WERI-Rb-1 (cell line): ENCODE results near the gene RBM39.

Source experiments
- DNase-seq: peaks from one replicate; pipeline ENCODE4 v3.0.0-alpha.2; 2020
- H3K27ac ChIP-seq: fragments of 250-450 bp; sonication (Bioruptor Pico); 2 replicates; pipeline ENCODE4 v1.5.1; 2020; ENCODE audit warnings: mild to moderate bottlenecking, moderate library complexity
- H3K27me3 ChIP-seq: fragments of 250-450 bp; sonication (Bioruptor Pico); 2 replicates; pipeline ENCODE4 v1.5.1; 2021; ENCODE audit warnings: mild to moderate bottlenecking, low read depth, moderate library complexity; ENCODE audit not compliant: insufficient read depth, severe bottlenecking
- H3K36me3 ChIP-seq: fragments of 250-450 bp; sonication (Bioruptor Pico); 2 replicates; pipeline ENCODE4 v1.5.1; 2020; ENCODE audit warnings: mild to moderate bottlenecking, moderate library complexity
- H3K4me3 ChIP-seq: 2 replicates; pipeline ENCODE4 v1.5.1; 2011; ENCODE audit warnings: low read depth, mild to moderate bottlenecking, control low read depth, low read length
- H3K9me3 ChIP-seq: fragments of 250-450 bp; sonication (Bioruptor Pico); 2 replicates; pipeline ENCODE4 v1.5.1; 2021; ENCODE audit warnings: mild to moderate bottlenecking, moderate library complexity; ENCODE audit not compliant: severe bottlenecking
- TF ChIP-seq, protein P1 (sequence below): IDR thresholded peaks from 2 replicates; pipeline ENCODE4 v1.5.1; 2011; ENCODE audit warnings: low read depth, mild to moderate bottlenecking, control low read depth, inconsistent platforms, low read length

Gene RBM39

DNA sequence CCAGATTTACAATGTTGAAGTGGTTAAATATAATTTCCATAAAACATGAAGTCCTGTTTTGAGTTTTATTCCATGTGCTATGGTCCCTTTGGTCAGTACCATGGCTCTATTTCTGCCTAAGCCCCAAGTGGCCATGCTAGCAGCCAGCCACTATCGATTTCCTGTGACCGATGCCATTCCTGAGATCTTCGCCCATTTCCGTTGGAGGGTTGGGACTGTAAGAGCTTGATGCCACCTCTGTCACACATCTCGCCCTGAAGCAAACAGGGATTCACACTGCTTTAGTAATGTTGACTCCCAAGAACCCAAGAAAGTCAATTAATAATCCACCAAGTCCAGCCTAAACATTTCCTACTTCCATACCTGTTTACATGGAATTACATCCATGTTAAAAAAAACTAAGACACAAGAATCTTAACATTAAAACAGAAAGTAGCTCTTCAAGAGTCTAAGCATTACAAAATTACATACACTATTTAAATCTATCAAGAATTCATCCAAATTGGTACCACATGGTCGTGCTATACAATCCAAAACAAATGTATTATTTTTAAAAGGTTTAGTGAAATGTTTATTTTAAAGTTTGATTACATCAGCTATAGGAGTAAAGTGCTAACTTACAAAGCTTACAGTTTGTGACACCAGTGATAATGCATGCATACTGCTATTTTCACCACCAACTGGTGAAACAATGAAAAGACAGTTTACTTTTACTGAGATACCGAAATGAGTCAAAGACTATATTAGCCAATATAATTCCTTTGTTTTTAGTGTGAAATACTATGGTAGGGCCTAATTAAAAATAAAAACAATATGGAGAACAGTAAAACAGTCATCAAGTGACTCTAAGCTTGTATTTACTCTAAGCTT is 2.5 kb downstream of the RBM39 start:
- no peaks in the 10 kb centered on the region for H3K9me3 ChIP-seq
- peaks cover 73% of the 10 kb centered on the region for H3K36me3 ChIP-seq
- no peak for DNase-seq
- TF ChIP-seq, protein P1, sequence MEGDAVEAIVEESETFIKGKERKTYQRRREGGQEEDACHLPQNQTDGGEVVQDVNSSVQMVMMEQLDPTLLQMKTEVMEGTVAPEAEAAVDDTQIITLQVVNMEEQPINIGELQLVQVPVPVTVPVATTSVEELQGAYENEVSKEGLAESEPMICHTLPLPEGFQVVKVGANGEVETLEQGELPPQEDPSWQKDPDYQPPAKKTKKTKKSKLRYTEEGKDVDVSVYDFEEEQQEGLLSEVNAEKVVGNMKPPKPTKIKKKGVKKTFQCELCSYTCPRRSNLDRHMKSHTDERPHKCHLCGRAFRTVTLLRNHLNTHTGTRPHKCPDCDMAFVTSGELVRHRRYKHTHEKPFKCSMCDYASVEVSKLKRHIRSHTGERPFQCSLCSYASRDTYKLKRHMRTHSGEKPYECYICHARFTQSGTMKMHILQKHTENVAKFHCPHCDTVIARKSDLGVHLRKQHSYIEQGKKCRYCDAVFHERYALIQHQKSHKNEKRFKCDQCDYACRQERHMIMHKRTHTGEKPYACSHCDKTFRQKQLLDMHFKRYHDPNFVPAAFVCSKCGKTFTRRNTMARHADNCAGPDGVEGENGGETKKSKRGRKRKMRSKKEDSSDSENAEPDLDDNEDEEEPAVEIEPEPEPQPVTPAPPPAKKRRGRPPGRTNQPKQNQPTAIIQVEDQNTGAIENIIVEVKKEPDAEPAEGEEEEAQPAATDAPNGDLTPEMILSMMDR: no peak
- no peaks in the 10 kb centered on the region for H3K27me3 ChIP-seq
- H3K4me3 ChIP-seq: peak overlapping the region; percentile 94
- no peak overlapping the region for H3K27ac ChIP-seq

DNA sequence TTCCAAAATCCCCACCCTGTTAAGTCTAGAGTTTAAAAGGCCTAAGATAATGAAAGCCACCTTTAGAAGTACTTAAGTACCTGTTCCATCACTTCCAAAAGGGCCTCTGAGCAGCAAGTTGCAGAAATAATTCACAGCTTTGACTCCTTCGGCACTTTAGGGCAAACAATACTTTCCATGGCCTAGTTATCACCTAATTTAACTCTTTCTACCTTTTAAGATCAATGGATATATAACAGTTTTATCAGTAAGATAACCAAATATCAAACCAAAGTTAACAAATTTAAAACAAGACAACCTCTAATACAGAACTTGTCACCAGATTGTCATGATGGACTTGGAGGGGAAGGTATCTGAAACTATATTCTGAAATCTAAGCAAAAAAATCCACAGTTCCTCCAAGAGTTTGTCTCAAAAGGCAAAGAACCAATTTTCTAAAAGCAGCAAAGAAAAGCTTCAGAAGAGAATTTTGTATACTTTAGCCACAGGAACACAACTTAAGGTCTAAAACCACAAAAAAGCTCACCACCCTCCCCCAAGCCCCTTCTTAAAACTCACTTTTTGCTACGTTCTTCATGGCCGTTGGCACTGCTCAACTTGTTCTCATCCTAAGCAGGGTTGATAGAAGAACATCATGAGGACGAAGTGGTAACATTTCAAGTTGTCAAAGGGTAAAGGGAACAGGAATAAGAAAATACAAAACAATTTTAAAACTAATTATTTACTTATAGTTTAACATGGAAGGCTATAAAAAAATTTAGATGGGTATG is 3.5 kb downstream of the RBM39 start:
- Histone ChIP-seq H3K27ac (no peak overlapping the region), H3K36me3 (peaks cover 82% of the 10 kb centered on the region), H3K27me3 (no peaks in the 10 kb centered on the region), H3K4me3 (no peak overlapping the region), H3K9me3 (no peaks in the 10 kb centered on the region)
- TF ChIP-seq, protein P1: no peak
- DNase-seq: no peak

DNA sequence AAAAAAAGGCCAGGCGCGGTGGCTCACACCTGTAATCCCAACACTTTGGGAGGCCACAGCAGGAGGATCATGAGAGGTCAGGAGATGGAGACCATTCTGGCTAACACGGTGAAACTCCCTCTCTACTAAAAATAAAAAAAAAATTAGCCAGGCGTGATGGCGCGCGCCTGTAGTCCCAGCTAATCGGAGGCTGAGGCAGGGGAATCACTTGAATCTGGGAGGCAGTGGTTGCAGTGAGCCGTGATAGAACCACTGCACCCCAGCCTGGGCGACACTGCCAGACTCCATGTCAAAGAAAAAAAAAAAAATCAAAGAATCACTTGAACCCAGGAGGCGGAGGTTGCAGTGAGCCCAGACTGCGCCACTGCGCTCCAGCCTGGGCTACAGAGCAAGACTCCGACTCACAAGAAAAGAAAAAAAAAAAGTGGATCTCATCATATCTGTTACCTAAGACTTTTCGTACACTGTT is 4.2 kb downstream of the RBM39 start:
- Histone ChIP-seq H3K9me3 (no peaks in the 10 kb centered on the region), H3K4me3 (no peak overlapping the region), H3K27me3 (no peaks in the 10 kb centered on the region), H3K36me3 (peaks cover 89% of the 10 kb centered on the region), H3K27ac (no peak overlapping the region)
- no peak for DNase-seq
- TF ChIP-seq, protein P1: no peak

DNA sequence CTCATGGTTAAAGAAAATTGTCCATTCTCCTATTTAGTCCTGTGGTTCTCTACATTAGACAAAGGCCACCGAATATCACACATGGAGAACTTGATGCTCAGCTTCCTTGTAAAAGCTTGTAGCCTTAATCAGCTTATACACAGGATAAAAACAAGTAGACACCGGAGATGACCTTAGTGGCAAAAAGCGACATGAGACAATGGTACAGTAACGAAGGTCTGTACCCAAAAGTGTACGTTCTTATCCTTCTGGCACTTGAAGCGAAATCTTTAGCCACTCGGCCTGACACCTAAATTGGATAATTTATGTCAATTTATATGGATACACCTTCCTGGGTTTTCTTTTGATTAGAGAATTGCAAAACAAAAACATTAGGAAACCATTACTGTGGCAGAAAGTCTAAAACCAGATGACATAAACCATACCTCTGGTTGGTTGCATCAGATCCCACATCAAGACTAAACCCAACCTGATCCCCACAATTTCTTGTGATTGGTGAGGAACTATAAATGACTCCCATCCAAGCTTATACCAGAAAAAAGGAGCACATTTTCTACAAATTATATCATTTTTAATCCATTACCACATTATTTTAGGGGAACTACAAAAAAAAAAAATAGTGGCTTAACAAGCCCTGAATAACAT is 6.1 kb downstream of the RBM39 start:
- H3K4me3 ChIP-seq: no peak overlapping the region
- H3K27me3 ChIP-seq: no peaks in the 10 kb centered on the region
- H3K36me3 ChIP-seq: peaks cover 99% of the 10 kb centered on the region
- TF ChIP-seq, protein P1: no peak
- peak overlapping the region; percentile 52 for H3K27ac ChIP-seq
- no peaks in the 10 kb centered on the region for H3K9me3 ChIP-seq
- DNase-seq: peak; percentile 39

DNA sequence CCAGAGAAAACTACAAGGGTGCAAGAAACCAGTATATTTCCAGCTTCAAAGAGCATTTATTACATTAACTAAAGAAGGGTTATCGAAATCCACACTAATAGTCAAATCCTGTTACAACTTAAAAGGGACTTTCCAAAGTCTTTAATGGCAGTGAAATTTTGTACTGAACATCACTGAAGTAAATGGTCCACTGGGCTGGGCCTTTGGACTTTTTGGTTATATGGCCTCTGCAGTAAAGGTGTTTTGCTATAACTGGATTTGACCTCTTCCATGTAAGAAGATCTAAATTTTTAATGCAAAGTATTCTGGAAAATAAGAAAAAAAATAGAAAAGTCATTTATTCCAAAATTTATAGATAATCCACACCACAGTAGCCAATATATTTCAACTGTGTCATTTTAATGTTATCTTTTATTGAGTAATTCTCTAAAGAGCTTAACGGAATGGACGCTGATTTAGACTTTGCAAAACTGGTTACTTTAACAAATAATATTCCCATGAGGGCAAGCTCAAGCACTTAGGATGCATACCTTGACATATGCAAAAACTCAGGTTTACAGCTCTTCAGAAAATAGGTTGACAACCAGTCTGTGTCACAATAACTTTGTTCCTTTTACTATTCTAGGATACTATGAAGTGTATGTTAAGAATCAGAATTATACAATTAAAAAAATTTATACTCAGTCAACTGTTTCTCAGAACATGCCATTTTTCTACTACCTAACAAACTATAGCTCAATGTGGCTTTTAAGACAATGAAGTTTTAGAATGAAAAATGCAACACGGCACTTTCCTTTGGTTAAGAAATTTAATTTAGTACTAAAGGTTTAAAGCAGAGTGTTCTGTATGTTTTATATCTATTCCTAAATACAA is 7.0 kb downstream of the RBM39 start:
- peaks cover 100% of the 10 kb centered on the region for H3K36me3 ChIP-seq
- H3K27me3 ChIP-seq: no peaks in the 10 kb centered on the region
- no peaks in the 10 kb centered on the region for H3K9me3 ChIP-seq
- peak overlapping the region; percentile 52 for H3K27ac ChIP-seq
- DNase-seq: no peak
- TF ChIP-seq, protein P1: no peak
- no peak overlapping the region for H3K4me3 ChIP-seq
